Esophagus muscularis mucosa (tissue), 4 donors: ENCODE measurements around the gene THSD4. TPM values are rescaled to one million over a fixed set of nuclear protein-coding genes. Genes with fewer than 3 reads are reported as not detected.

ENCODE experiments used
- DNase-seq: peaks from one replicate; pipeline ENCODE4 v3.0.0-alpha.2; 2017; ENCODE audit errors: extremely low spot score
- H3K27ac ChIP-seq, 4 donors: fragments of 200-600 bp; sonication (generic); replicated peaks in 1 of 4; 1 replicate in 3 of 4; 2 replicates in 1 of 4; pipeline ENCODE4 v1.5.1; 2016 to 2019; ENCODE audit warnings: mild to moderate bottlenecking in 1 of 4
- H3K27me3 ChIP-seq, 4 donors: fragments of 200-600 bp; sonication (generic); one replicate each; pipeline versions ENCODE4 v1.5.1 to v1.6.0; 2016 to 2019
- H3K36me3 ChIP-seq, 4 donors: fragments of 200-600 bp; sonication (generic); one replicate each; pipeline ENCODE4 v1.5.1; 2016 to 2019
- H3K4me1 ChIP-seq, 4 donors: fragments of 200-600 bp; sonication (generic); one replicate each; pipeline ENCODE4 v1.5.1; 2016 to 2019
- H3K4me3 ChIP-seq, 4 donors: fragments of 200-600 bp; sonication (generic); 1 replicate in 2 of 4; 2 replicates in 2 of 4; pipeline ENCODE4 v1.5.1; 2016 to 2019; ENCODE audit warnings: mild to moderate bottlenecking in 4 of 4, moderate library complexity in 1 of 4
- H3K9me3 ChIP-seq, 4 donors: fragments of 200-600 bp; sonication (generic); 1 replicate in 3 of 4; 2 replicates in 1 of 4; pipeline ENCODE4 v1.5.1; 2016 to 2019
- CTCF ChIP-seq, 3 experiments: fragments of 200-600 bp in 2 of 3; fragments of 450-650 bp in 1 of 3; sonication (generic) in 2 of 3; IDR thresholded peaks; one replicate each; pipeline ENCODE4 v1.5.1; 2017 to 2019; ENCODE audit warnings: antibody characterized with exemption in 3 of 3, mild to moderate bottlenecking in 2 of 3, moderate library complexity in 1 of 3
- EP300 ChIP-seq: sonication (generic); formaldehyde crosslinking; IDR thresholded peaks from one replicate; pipeline ENCODE4 v1.6.1; 2017; ENCODE audit warnings: antibody characterized with exemption
- POLR2A ChIP-seq: fragments of 450-650 bp; IDR thresholded peaks from one replicate; pipeline ENCODE4 v1.6.1; 2017; ENCODE audit warnings: antibody characterized with exemption, moderate library complexity, mild to moderate bottlenecking, low read depth
- POLR2AphosphoS5 ChIP-seq, 2 donors: sonication (generic); formaldehyde crosslinking; IDR thresholded peaks; one replicate each; pipeline ENCODE4 v1.6.1; 2017; ENCODE audit warnings: antibody characterized with exemption in 2 of 2
- WGBS: methylation state at CpG from one replicate; pipeline ENCODE4 v1.1.5; 2018; 5-methylcytosine and 5-hydroxymethylcytosine counted together
- intact Hi-C: fragments of 100-400 bp; cut with DNase I; formaldehyde crosslinking; loops from one replicate; pipeline ENCODE4 v1.15.1; 2023
- total RNA-seq, 4 donors: library from RNA; depleted of rRNA; stranded (reverse); fragments of >200 nt; gene quantifications; one replicate each; pipeline versions ENCODE4 v1.1.0 to v1.2.1, GENCODE V29; 2016

THSD4 gene
- total RNA-seq, 4 donors from 2014 or later: 3.2 to 6.6 (median 5.6) TPM

- H3K27ac ChIP-seq: no peak overlapping the region
- no peak overlapping the region for H3K4me3 ChIP-seq
- H3K27me3 ChIP-seq: no peaks in the 10 kb centered on the region
- no peak for TF ChIP-seq CTCF (IDR thresholded peaks at IDR 0.05)
- no peak for TF ChIP-seq POLR2AphosphoS5 (IDR thresholded peaks at IDR 0.05)
- TF ChIP-seq POLR2A: no peak
- no peak for TF ChIP-seq EP300
- intact Hi-C loops: no loop called here
- H3K9me3 ChIP-seq: no peaks in the 10 kb centered on the region
- no peak for DNase-seq
- H3K4me1 ChIP-seq: peaks cover 0 to 5% (median under 1%) of the 10 kb centered on the region in 4 donors
- H3K36me3 ChIP-seq: no peaks in the 10 kb centered on the region
- WGBS: 100% methylated on average over 2 of the region's 2 CpGs
These were observed 315.5 kb downstream of the THSD4 start for GRCh38 chr15:71430782-71431181.

GRCh38 chr15:71431343-71432336 is 316.4 kb downstream of the THSD4 start:
- 83% methylated on average over 8 of the region's 8 CpGs for WGBS

GRCh38 chr15:71433402-71433801 is 318.1 kb downstream of the THSD4 start:
- no peak overlapping the region for H3K27ac ChIP-seq
- no peak overlapping the region for H3K4me3 ChIP-seq
- no peaks in the 10 kb centered on the region for H3K4me1 ChIP-seq
- intact Hi-C loops: no loop called here
- no peaks in the 10 kb centered on the region for H3K27me3 ChIP-seq
- no peaks in the 10 kb centered on the region for H3K36me3 ChIP-seq
- TF ChIP-seq POLR2A (no peak), POLR2AphosphoS5 (IDR thresholded peaks at IDR 0.05) (no peak), CTCF (IDR thresholded peaks at IDR 0.05) (no peak), EP300 (no peak)
- no peak for DNase-seq
- WGBS: 100% methylated on average over 1 of the region's 1 CpG
- H3K9me3 ChIP-seq: no peaks in the 10 kb centered on the region

More at GRCh38 chr15:71431343-71432336, 316.4 kb downstream of the THSD4 start:
- no peaks in the 10 kb centered on the region for H3K9me3 ChIP-seq
- no peak for TF ChIP-seq POLR2A
- no peak for TF ChIP-seq POLR2AphosphoS5 (IDR thresholded peaks at IDR 0.05)
- no peak for TF ChIP-seq CTCF (IDR thresholded peaks at IDR 0.05)
- no peak for TF ChIP-seq EP300
- no peaks in the 10 kb centered on the region for H3K27me3 ChIP-seq
- H3K36me3 ChIP-seq: no peaks in the 10 kb centered on the region
- H3K4me3 ChIP-seq: no peak overlapping the region
- no peaks in the 10 kb centered on the region for H3K4me1 ChIP-seq
- DNase-seq: no peak
- no peak overlapping the region for H3K27ac ChIP-seq
- intact Hi-C loops: no loop called here

- H3K4me3 ChIP-seq: no peak overlapping the region
- no peak for DNase-seq
- H3K27ac ChIP-seq: no peak overlapping the region
- no peaks in the 10 kb centered on the region for H3K27me3 ChIP-seq
- intact Hi-C loops: no loop called here
- no peaks in the 10 kb centered on the region for H3K36me3 ChIP-seq
- no peaks in the 10 kb centered on the region for H3K4me1 ChIP-seq
- WGBS: 85% methylated on average over 2 of the region's 2 CpGs
- H3K9me3 ChIP-seq: no peaks in the 10 kb centered on the region
- TF ChIP-seq CTCF (IDR thresholded peaks at IDR 0.05): no peak
- no peak for TF ChIP-seq EP300
- TF ChIP-seq POLR2A: no peak
- TF ChIP-seq POLR2AphosphoS5 (IDR thresholded peaks at IDR 0.05): no peak
These were observed 319.5 kb downstream of the THSD4 start for GRCh38 chr15:71434774-71435173.
